Ureter (tissue), 1 donor: ENCODE results near the gene TRAM2. TPM values are rescaled to one million over a fixed set of nuclear protein-coding genes. Genes with fewer than 3 reads are reported as not detected.
A peak's percentile ranks its signal among the peaks of the same experiment; 100 is the strongest.

Source experiments
- DNase-seq: peaks from one replicate; pipeline ENCODE4 v3.0.0-alpha.2; 2020; ENCODE audit warnings: low spot score
- total RNA-seq: library from RNA; stranded (reverse); gene quantifications from one replicate; pipeline ENCODE4 v1.2.4, GENCODE V29; 2023
- donor health status: DM: yes; HTN: yes; CAD: no.

The TRAM2 gene
- total RNA-seq, 1 donor from 2014 or later = 14.1 TPM

DNA sequence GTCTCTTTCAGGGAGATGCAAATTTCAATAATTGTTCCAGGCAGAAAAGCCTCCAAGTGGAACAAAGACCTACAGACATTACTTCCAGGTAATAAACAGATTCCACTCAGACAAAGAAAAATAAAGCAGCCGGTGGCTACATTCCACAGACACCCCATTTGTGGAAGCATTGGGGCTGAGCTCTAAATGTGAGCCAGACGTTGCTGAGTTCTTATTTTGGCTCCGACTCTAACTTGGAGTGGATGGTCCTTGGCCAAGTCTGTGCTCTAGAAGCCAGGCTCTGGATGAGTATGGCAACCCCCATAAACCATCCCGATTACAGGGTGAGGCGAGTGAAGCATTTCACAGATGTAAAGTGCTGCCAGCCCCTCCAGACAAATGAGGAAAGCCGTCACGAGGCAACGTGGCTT lies 6.6 kb downstream of the TRAM2 start:
- no peak for DNase-seq

DNA sequence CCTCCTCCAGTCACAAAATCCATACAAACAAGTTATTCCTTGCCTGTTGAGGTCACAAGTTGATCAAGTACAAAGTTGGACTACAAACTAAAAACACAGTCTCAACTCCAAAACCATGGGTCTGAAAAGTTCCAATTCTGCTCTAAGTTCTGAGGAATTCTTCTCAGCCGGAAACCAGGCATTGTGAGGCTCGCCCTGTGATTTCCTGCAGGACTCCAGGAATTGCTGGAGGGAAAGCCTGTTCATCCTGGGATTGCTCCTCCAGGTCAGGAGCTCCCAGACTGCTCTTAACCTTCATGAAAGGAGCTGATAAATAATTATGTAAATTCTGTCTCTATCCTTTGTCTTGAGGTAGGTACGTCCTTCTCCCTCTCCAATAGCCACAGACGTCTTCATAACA lies 8.5 kb downstream of the TRAM2 start:
- DNase-seq = no peak

DNA sequence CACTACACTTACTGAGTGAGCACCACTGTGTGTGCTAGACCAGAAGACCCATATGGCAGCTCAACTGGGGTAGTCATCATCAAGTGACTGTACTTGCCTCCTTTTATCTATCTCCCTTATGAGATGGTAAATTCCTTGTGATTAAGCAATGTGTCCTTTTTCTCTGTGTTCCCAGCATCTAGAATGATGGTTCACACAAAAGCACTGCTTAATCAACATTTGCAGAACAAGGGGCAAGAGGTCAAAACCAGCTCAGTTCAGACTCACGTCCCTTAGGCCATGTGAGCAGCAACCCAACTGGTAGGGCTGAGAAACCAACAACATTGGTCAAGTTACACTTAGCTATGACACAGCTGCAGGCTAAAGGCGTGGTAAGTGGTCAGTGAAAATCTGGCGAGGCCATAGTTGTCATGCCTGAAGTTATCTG lies 10.0 kb downstream of the TRAM2 start:
- DNase-seq = no peak

- no peak for DNase-seq
Measured at GRCh38 chr6:52566201-52566600, 10.7 kb downstream of the TRAM2 start.

DNA sequence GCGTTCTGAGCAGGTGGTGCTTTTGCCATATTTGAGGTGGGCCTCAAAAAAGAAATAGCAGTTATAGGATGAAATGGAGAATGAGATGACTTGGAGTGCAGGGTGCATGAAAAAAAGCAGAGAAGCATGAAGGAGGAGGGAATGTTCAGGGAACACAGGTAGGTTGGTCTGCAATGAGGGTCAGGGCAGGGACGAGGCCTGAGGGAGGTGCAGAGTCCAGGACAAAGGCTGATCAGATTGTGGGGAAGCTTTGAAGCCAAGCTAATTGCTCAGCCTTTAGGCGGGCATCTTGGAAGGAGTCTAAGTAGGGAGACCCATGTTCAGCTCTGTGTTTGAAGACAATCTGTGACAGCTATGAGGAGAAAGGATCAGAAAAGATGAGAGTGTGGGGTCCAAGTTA lies 12.0 kb downstream of the TRAM2 start:
- DNase-seq = no peak

- DNase-seq = no peak
Measured at GRCh38 chr6:52562911-52563310, 13.9 kb downstream of the TRAM2 start.

GRCh38 chr6:52560462-52560861 lies 16.4 kb downstream of the TRAM2 start:
- DNase-seq = no peak

DNA sequence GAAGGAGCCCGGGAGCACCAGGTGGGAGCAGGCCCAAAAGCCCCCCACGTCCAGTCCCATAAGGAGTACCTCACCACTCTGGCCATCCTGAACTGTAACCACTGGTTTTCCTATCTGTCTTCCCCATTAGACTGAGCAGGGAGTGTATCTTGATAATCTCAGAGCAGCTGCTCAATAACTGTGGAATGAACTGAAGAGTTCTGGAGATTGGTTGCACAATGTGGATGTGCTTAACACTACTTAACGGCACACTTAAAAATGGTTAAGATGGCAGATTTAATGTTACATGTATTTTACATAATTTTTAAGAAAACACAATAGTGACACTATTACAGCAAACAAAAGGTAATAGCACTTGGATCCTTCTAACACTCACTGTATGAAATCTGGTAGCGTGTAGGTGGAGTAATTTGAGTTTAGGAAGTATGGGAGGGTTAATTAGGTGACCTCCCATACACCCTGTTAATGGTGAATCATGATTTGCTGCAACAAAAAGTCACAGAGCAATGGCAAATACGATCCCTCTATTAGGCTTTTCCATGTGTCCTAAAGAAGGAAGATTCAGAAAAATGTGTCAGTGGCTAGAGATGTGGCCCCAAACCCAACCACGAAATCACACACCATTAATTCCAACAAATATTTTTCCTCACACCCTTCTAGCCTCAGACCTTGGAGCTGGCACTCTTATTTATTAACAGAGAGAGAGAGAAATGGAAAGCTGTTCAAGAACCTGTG lies 18.4 kb downstream of the TRAM2 start:
- DNase-seq = no peak

GRCh38 chr6:52557389-52558265 lies 19.2 kb downstream of the TRAM2 start:
- DNase-seq = no peak

GRCh38 chr6:52555518-52556233 lies 21.2 kb downstream of the TRAM2 start:
- no peak for DNase-seq

GRCh38 chr6:52554684-52555280 lies 22.1 kb downstream of the TRAM2 start:
- DNase-seq = no peak

- DNase-seq = no peak
Measured at GRCh38 chr6:52553719-52554118, 23.1 kb downstream of the TRAM2 start.

- DNase-seq = no peak
Measured at GRCh38 chr6:52553158-52553557, 23.7 kb downstream of the TRAM2 start.

DNA sequence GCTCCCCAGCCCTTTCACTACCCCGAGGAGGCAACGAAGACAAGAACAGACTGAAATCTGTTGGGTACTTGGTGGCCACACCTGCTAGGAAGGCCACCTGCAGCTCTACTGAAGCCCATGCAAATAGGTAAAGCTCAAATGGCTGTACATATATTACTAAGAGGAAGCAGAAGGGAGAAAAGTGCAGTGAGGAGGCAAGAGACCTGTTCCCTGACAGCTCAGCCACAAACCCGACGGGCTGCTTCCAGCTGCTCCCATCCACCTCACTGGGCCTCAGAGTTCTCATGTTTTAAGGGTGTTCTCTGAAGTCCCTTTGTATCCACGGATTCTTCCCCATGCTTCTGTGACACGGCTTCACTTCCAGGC lies 24.6 kb downstream of the TRAM2 start:
- no peak for DNase-seq

- peak; percentile 65 for DNase-seq
Measured at GRCh38 chr6:52551483-52552277, 25.2 kb downstream of the TRAM2 start.

GRCh38 chr6:52550870-52551269 lies 26.0 kb downstream of the TRAM2 start:
- DNase-seq = no peak

- no peak for DNase-seq
Measured at GRCh38 chr6:52550014-52550575, 26.8 kb downstream of the TRAM2 start.

DNA sequence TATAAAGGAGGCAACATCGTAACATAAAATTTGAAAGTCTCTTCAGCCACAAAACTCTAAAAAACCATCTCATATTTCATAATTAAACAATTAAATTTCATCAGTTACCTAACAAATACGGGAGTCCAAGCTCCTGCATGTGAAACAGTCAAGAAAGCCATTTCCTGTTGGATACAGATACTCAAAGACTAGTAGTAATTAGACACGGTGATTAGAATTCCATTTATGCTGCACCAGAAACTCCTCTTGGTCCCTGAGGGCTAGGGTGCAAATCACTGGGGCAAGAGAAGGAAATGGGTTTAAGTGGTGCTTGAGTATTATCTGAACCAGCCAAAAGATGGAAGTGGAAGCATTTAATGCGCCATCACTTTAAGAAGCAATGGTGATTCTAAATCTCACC lies 27.4 kb downstream of the TRAM2 start:
- no peak for DNase-seq

- DNase-seq = no peak
Measured at GRCh38 chr6:52548999-52549398, 27.9 kb downstream of the TRAM2 start.

GRCh38 chr6:52548353-52548713 lies 28.5 kb downstream of the TRAM2 start:
- no peak for DNase-seq
